Right atrium auricular region (tissue), 2 donors: ENCODE results near the gene SPEN. TPM values are rescaled to one million over a fixed set of nuclear protein-coding genes. Genes with fewer than 3 reads are reported as not detected.

Experiments
- DNase-seq: peaks from one replicate; pipeline ENCODE4 v3.0.0-alpha.2; 2019; ENCODE audit warnings: low spot score
- H3K27ac ChIP-seq, 2 donors: fragments of 200-600 bp; sonication (generic); 1 replicate in 1 of 2; 2 replicates in 1 of 2; pipeline ENCODE4 v1.5.1; 2016 to 2019
- H3K27me3 ChIP-seq, 2 donors: fragments of 200-600 bp; sonication (generic); one replicate each; pipeline versions ENCODE4 v1.5.1 to v1.6.0; 2017 to 2019
- H3K36me3 ChIP-seq: fragments of 200-600 bp; sonication (generic); one replicate; pipeline ENCODE4 v1.5.1; 2016
- H3K4me1 ChIP-seq, 2 donors: fragments of 200-600 bp; sonication (generic); one replicate each; pipeline versions ENCODE4 v1.5.1 to v1.6.0; 2017 to 2019
- H3K4me3 ChIP-seq, 2 donors: fragments of 200-600 bp; sonication (generic); 1 replicate in 1 of 2; 2 replicates in 1 of 2; pipeline ENCODE4 v1.5.1; 2017 to 2019; ENCODE audit warnings: mild to moderate bottlenecking in 1 of 2, moderate library complexity in 1 of 2
- H3K9me3 ChIP-seq, 2 donors: fragments of 200-600 bp; sonication (generic); one replicate each; pipeline ENCODE4 v1.5.1; 2019
- total RNA-seq, 2 donors: library from RNA; depleted of rRNA; stranded (reverse); fragments of >200 nt; gene quantifications; one replicate each; pipeline ENCODE4 v1.1.0, GENCODE V29; 2016
- TF ChIP-seq, protein P1 (sequence below), 2 donors: fragments of 200-600 bp; sonication (generic); IDR thresholded peaks; one replicate each; pipeline ENCODE4 v1.5.1; 2019; ENCODE audit warnings: antibody characterized with exemption in 2 of 2

The SPEN gene
- total RNA-seq, 2 donors from 2014 or later: 25.0 to 32.9 TPM

- DNase-seq: no peak
- Histone ChIP-seq H3K9me3 (no peaks in the 10 kb centered on the region), H3K4me3 (peak overlapping the region; percentile 88 to 91), H3K4me1 (peaks cover 0 to 50% of the 10 kb centered on the region in 2 donors), H3K27ac (peak overlapping the region; percentile 97 to 98), H3K36me3 (no peaks in the 10 kb centered on the region), H3K27me3 (no peaks in the 10 kb centered on the region)
- TF ChIP-seq, protein P1, sequence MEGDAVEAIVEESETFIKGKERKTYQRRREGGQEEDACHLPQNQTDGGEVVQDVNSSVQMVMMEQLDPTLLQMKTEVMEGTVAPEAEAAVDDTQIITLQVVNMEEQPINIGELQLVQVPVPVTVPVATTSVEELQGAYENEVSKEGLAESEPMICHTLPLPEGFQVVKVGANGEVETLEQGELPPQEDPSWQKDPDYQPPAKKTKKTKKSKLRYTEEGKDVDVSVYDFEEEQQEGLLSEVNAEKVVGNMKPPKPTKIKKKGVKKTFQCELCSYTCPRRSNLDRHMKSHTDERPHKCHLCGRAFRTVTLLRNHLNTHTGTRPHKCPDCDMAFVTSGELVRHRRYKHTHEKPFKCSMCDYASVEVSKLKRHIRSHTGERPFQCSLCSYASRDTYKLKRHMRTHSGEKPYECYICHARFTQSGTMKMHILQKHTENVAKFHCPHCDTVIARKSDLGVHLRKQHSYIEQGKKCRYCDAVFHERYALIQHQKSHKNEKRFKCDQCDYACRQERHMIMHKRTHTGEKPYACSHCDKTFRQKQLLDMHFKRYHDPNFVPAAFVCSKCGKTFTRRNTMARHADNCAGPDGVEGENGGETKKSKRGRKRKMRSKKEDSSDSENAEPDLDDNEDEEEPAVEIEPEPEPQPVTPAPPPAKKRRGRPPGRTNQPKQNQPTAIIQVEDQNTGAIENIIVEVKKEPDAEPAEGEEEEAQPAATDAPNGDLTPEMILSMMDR (IDR thresholded peaks at IDR 0.05): no peak
Observed at GRCh38 chr1:15848143-15848928, 829 bp downstream of the SPEN start.

DNA sequence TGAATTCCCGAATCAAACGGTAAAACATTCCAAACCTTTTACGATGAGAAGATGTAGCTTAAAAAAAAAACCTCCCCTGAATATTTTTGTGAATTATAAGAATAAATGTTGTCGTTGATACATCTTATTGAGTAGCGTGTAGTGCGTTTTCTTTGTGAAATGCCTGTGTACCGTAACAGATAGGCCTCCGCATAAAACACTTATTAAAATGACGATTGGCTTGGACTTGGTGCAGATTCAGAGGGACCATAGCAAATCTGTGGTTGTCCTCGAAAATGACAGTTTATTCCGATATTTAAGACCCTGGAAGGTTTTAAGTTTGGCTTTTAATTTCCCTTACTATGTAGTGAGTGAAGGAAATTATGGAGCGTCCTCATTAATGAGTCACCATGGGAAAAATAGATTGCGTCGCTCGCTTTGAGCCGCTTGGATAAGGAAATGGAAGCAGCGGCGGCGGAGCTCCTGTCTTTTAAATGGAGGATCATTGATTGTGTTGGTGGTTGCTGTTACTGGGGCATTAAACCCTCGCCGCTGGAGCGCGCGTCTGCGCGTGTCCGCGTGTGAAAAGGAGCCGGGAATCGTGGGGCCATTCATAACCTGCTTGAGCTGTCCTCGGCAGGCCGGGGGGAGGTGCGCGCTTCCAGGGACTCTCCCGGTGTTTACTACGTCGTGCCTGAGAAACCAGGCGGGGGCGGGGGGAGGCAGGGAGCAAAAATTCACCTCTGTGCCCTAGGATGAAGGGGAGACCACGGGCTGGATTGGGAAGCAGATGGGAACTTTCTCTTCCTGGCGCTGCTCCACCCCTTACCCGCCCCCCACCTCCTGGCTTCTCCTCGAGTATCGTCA is 1.6 kb downstream of the SPEN start:
- peaks cover 0 to 56% of the 10 kb centered on the region in 2 donors for H3K4me1 ChIP-seq
- H3K9me3 ChIP-seq: no peaks in the 10 kb centered on the region
- DNase-seq: peak; percentile 90
- peak overlapping the region; percentile 97 to 98 for H3K27ac ChIP-seq
- H3K36me3 ChIP-seq: no peaks in the 10 kb centered on the region
- no peaks in the 10 kb centered on the region for H3K27me3 ChIP-seq
- TF ChIP-seq, protein P1 (IDR thresholded peaks at IDR 0.05): peak in 1 of 2 donors; percentile 8
- peak overlapping the region; percentile 88 to 91 for H3K4me3 ChIP-seq

DNA sequence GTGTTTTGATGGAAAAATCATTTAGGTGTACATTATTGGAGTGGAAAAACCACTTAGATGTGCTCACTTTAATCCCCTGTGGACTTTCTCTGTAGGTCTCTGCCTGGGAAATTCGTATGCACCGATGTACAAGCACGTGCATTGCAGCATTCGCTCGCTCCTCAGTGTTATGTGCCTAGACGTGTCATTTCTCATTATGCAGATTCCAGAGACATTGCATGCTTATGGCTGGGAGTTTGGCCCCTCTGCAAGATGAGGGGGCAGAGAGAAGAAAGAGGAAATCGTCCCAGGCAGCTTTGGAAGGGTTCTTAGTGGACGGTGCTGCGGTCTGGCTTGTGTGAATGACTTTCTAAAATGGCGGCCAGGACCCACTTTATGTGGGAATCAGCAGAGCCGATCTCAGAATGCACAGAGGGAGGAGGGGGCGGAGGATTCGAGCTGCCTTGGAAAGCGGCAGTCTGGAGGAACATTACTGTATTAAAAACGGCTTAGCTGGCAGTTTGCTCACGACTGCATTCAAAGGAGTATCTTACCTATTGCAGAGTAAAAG is 2.3 kb downstream of the SPEN start:
- DNase-seq: no peak
- Histone ChIP-seq H3K27me3 (no peaks in the 10 kb centered on the region), H3K4me1 (peaks cover 0 to 56% of the 10 kb centered on the region in 2 donors), H3K9me3 (no peaks in the 10 kb centered on the region), H3K36me3 (no peaks in the 10 kb centered on the region), H3K4me3 (peak overlapping the region; percentile 88 to 91), H3K27ac (peak overlapping the region; percentile 97 to 98)
- TF ChIP-seq, protein P1 (IDR thresholded peaks at IDR 0.05): no peak

DNA sequence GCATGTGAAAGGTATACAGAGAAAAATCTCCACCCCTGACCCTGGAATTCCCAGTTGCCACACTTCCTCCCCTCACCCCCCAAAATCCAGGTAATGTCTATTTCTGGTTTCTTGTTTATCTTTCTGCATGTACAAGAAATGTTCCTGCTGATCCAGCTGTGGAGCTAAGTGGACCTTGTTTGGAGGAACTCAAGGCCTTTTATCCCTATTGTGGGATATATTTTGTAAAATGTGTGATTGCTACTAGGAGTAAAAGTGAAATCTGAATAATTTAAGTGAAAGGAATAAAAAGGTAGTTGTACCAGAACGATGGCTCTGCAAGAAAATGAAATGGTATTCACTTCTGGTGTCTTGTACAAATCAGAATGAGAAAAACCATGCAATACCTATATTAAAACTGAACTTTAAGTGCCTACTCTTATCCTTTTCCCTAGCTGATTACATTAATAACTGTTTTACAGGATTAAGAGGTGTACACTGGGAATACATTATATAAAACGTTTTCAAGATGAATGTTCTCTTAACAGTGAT is 3.0 kb downstream of the SPEN start:
- H3K27me3 ChIP-seq: no peaks in the 10 kb centered on the region
- TF ChIP-seq, protein P1 (IDR thresholded peaks at IDR 0.05): no peak
- no peak for DNase-seq
- no peaks in the 10 kb centered on the region for H3K36me3 ChIP-seq
- peak overlapping the region; percentile 97 to 98 for H3K27ac ChIP-seq
- peaks cover 0 to 56% of the 10 kb centered on the region in 2 donors for H3K4me1 ChIP-seq
- peak overlapping the region in 1 of 2 donors; percentile 91 for H3K4me3 ChIP-seq
- no peaks in the 10 kb centered on the region for H3K9me3 ChIP-seq

DNA sequence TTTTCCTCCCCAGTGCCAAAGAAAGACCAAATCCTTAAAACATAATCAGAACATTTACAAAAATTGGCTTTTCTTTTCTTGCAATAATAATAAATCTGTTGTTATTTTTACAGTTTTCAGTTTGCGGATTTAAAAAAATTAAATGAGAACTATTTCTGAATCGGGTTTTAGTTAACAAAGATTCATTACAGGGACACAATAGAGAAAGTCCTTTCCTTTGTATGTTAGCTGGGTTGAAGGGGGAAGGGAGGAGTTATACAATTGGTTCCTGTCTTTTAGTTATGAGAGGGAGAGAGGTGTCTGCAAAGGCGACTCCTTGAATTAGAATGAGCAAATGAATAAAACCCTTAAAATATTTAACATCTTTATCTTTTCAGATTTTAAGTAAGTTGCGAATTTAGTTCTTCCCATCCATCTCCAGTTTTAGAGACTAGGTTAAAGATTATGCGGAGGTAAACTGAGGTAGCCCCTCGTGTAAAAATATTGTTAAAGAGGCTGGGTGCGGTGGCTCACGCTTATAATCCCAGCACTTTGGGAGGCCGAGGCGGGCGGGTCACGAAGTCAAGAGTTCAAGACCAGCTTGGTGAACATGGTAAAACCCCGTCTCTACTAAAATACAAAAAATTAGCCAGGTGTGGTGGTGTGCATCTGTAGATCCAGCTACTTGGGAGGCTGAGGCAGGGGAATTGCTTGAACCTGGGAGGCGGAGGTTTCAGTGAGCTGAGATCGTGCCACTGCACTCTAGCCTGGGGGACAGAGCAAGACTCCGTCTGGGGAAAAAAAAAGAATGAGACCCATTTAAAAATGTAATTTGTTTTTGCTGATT is 3.9 kb downstream of the SPEN start:
- peak overlapping the region; percentile 97 to 98 for H3K27ac ChIP-seq
- H3K4me1 ChIP-seq: peaks cover 0 to 50% of the 10 kb centered on the region in 2 donors
- H3K4me3 ChIP-seq: no peak overlapping the region
- H3K36me3 ChIP-seq: no peaks in the 10 kb centered on the region
- no peaks in the 10 kb centered on the region for H3K27me3 ChIP-seq
- no peaks in the 10 kb centered on the region for H3K9me3 ChIP-seq
- DNase-seq: no peak
- TF ChIP-seq, protein P1 (IDR thresholded peaks at IDR 0.05): no peak
